Mesenchymal stem cell (in vitro differentiated cells and primary cell): Measurements from ENCODE around the gene EGFL6.

Experiments
- DNase-seq: peaks from one replicate; pipeline ENCODE4 v3.0.0-alpha.2; 2013
- H2AFZ ChIP-seq: one replicate; pipeline ENCODE4 v1.6.1; 2013; ENCODE audit warnings: low read depth, mild to moderate bottlenecking, control low read depth, inconsistent platforms, low read length, moderate library complexity
- H2AK5ac ChIP-seq: 2 replicates; pipeline ENCODE4 v1.6.1; 2013; ENCODE audit warnings: low read length, moderate library complexity, mild to moderate bottlenecking, inconsistent platforms; ENCODE audit not compliant: severe bottlenecking
- H2BK120ac ChIP-seq: one replicate; pipeline ENCODE4 v1.6.1; 2013; ENCODE audit warnings: low read depth, mild to moderate bottlenecking, inconsistent platforms, low read length, moderate library complexity
- H2BK12ac ChIP-seq, 2 experiments: one replicate each; pipeline ENCODE4 v1.6.1; 2013; ENCODE audit warnings: inconsistent platforms in 2 of 2, low read length in 2 of 2, mild to moderate bottlenecking in 2 of 2, moderate library complexity in 2 of 2, control low read depth in 1 of 2
- H2BK15ac ChIP-seq: one replicate; pipeline ENCODE4 v1.6.1; 2013; ENCODE audit warnings: mild to moderate bottlenecking, low read depth, inconsistent platforms; ENCODE audit not compliant: poor library complexity, severe bottlenecking
- H2BK5ac ChIP-seq: 2 replicates; pipeline ENCODE4 v1.6.1; 2013; ENCODE audit warnings: low read depth, mild to moderate bottlenecking, low read length, control low read depth, inconsistent platforms; ENCODE audit not compliant: poor library complexity, severe bottlenecking
- H3K14ac ChIP-seq, 2 experiments: one replicate each; pipeline ENCODE4 v1.6.1; 2013; ENCODE audit warnings: inconsistent platforms in 2 of 2, low read length in 2 of 2, control low read depth in 1 of 2, mild to moderate bottlenecking in 1 of 2, moderate library complexity in 1 of 2
- H3K18ac ChIP-seq, 2 experiments: one replicate each; pipeline ENCODE4 v1.6.1; 2013; ENCODE audit warnings: inconsistent platforms in 2 of 2, low read length in 2 of 2, control low read depth in 1 of 2, low read depth in 1 of 2, mild to moderate bottlenecking in 1 of 2
- H3K23ac ChIP-seq, 2 experiments: one replicate each; pipeline ENCODE4 v1.6.1; 2013; ENCODE audit warnings: inconsistent platforms in 2 of 2, low read length in 2 of 2, mild to moderate bottlenecking in 2 of 2, moderate library complexity in 2 of 2, control low read depth in 1 of 2
- H3K27ac ChIP-seq: 2 replicates; pipeline ENCODE4 v1.5.1; 2013; ENCODE audit warnings: mild to moderate bottlenecking, moderate library complexity, low read length, control low read depth, inconsistent platforms; ENCODE audit not compliant: poor library complexity, severe bottlenecking
- H3K27me3 ChIP-seq, 2 experiments: 2 replicates each; pipeline versions ENCODE4 v1.6.1 to v1.7.0; 2013; ENCODE audit warnings: low read length in 2 of 2, mild to moderate bottlenecking in 2 of 2, moderate library complexity in 2 of 2, control low read depth in 1 of 2, inconsistent platforms in 1 of 2; ENCODE audit not compliant: control insufficient read depth in 1 of 2, insufficient read depth in 1 of 2
- H3K36me3 ChIP-seq, 2 experiments: 2 replicates each; pipeline versions ENCODE4 v1.6.1 to v1.7.0; 2013; ENCODE audit warnings: low read length in 2 of 2, control low read depth in 1 of 2, inconsistent platforms in 1 of 2, low read depth in 1 of 2, mild to moderate bottlenecking in 1 of 2; ENCODE audit not compliant: insufficient read depth in 2 of 2, control insufficient read depth in 1 of 2
- H3K4ac ChIP-seq, 2 experiments: one replicate each; pipeline ENCODE4 v1.6.1; 2013; ENCODE audit warnings: inconsistent platforms in 2 of 2, low read length in 2 of 2, mild to moderate bottlenecking in 2 of 2, moderate library complexity in 2 of 2, control low read depth in 1 of 2, low read depth in 1 of 2
- H3K4me1 ChIP-seq: 2 replicates; pipeline ENCODE4 v1.6.1; 2013; ENCODE audit warnings: low read depth, low read length, control low read depth; ENCODE audit not compliant: control insufficient read depth, insufficient read depth
- H3K4me2 ChIP-seq: 2 replicates; pipeline ENCODE4 v1.6.1; 2013; ENCODE audit warnings: low read length, mild to moderate bottlenecking, inconsistent platforms; ENCODE audit not compliant: poor library complexity, severe bottlenecking
- H3K4me3 ChIP-seq, 2 experiments: 2 replicates each; pipeline versions ENCODE4 v1.5.1 to v1.7.0; 2013; ENCODE audit warnings: low read length in 2 of 2, mild to moderate bottlenecking in 2 of 2, control low read depth in 1 of 2, low read depth in 1 of 2; ENCODE audit not compliant: insufficient read depth in 1 of 2
- H3K79me1 ChIP-seq: replicated peaks from 2 replicates; pipeline ENCODE4 v1.6.1; 2013; ENCODE audit warnings: mild to moderate bottlenecking, control low read depth, low read length, inconsistent platforms; ENCODE audit not compliant: poor library complexity, severe bottlenecking
- H3K9ac ChIP-seq: 2 replicates; pipeline ENCODE4 v1.7.0; 2013; ENCODE audit warnings: mild to moderate bottlenecking, low read length, moderate library complexity
- H3K9me3 ChIP-seq: 2 replicates; pipeline ENCODE4 v1.7.0; 2013; ENCODE audit warnings: mild to moderate bottlenecking, low read length; ENCODE audit not compliant: control insufficient read depth
- H4K8ac ChIP-seq: one replicate; pipeline ENCODE4 v1.6.1; 2013; ENCODE audit warnings: inconsistent platforms, mild to moderate bottlenecking, low read length, moderate library complexity
- H4K91ac ChIP-seq: one replicate; pipeline ENCODE4 v1.6.1; 2013; ENCODE audit warnings: mild to moderate bottlenecking, low read length, inconsistent platforms
- WGBS: methylation state at CpG from one replicate; pipeline ENCODE4 v1.1.7; 2013; ENCODE audit warnings: mixed read lengths; 5-methylcytosine and 5-hydroxymethylcytosine counted together

Gene EGFL6

DNA sequence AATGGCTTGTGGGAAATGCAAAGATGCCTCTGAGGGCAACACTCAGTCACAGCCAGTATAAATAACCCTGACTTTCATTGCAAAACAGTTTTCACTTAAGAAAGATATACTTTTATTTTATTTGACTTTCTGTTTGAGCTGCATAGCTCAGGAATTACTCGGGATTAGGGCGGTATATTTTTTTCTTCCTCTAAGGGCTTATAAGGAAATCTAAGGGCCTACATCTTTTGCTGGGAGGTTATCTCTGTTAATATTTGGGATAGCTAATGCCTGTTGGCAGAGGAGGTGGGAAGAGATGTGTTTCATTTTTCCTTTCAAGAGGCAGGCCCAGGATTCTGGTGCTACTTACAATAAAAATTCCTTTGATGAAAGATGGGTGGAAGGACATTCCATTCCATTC, 28.8 kb upstream of the EGFL6 start:
- H2BK120ac ChIP-seq = no peak overlapping the region
- no peak overlapping the region for H2AFZ ChIP-seq
- 80% methylated on average over 2 of the region's 2 CpGs for WGBS
- no peak overlapping the region for H2BK5ac ChIP-seq
- no peak overlapping the region for H3K27ac ChIP-seq
- DNase-seq = no peak
- peaks cover 0 to 34% of the 10 kb centered on the region in 2 experiments for H3K27me3 ChIP-seq
- H3K18ac ChIP-seq = no peak overlapping the region
- no peaks in the 10 kb centered on the region for H3K36me3 ChIP-seq
- no peak overlapping the region for H3K4ac ChIP-seq
- no peak overlapping the region for H3K4me3 ChIP-seq
- H3K9me3 ChIP-seq = no peaks in the 10 kb centered on the region
- H2AK5ac ChIP-seq = no peak overlapping the region
- H2BK12ac ChIP-seq = no peak overlapping the region
- H4K91ac ChIP-seq = no peak overlapping the region
- H3K4me1 ChIP-seq = no peaks in the 10 kb centered on the region
- H3K14ac ChIP-seq = no peak overlapping the region
- H3K4me2 ChIP-seq = no peak overlapping the region
- no peak overlapping the region for H3K23ac ChIP-seq
- H4K8ac ChIP-seq = no peak overlapping the region
- H3K79me1 ChIP-seq = no peaks in the 10 kb centered on the region
- H2BK15ac ChIP-seq = no peak overlapping the region
- H3K9ac ChIP-seq = no peak overlapping the region

DNA sequence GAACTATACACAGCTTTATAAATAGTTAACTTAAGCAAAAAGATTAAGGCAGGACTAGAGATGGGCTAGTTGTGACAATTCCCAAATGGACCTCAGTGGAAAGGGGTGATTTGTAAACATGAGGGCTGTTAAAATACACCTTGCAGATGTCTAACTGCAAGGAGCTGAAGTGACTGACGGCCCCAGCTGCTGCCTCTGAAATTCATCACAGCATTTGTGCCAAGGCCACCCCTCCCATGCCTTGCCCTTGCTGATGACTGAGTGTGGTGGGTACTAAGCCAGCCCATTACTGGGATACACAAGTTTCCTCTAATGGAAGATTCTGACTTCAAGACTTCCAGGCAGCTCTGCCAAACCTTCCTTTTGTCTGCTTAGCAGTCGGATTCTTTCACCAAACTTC, 23.7 kb upstream of the EGFL6 start:
- Histone ChIP-seq H3K14ac (no peak overlapping the region), H3K18ac (no peak overlapping the region), H4K91ac (no peak overlapping the region), H3K4ac (no peak overlapping the region), H2AK5ac (no peak overlapping the region), H4K8ac (no peak overlapping the region), H2BK120ac (no peak overlapping the region), H3K9me3 (no peaks in the 10 kb centered on the region), H3K4me2 (no peak overlapping the region), H2BK12ac (no peak overlapping the region), H3K36me3 (no peaks in the 10 kb centered on the region), H2BK5ac (no peak overlapping the region), H3K4me1 (no peaks in the 10 kb centered on the region), H3K9ac (no peak overlapping the region), H3K4me3 (no peak overlapping the region), H3K79me1 (no peaks in the 10 kb centered on the region), H2AFZ (no peak overlapping the region), H3K27ac (no peak overlapping the region), H2BK15ac (no peak overlapping the region), H3K27me3 (peaks cover 0 to 22% of the 10 kb centered on the region in 2 experiments), H3K23ac (no peak overlapping the region)
- 100% methylated on average over 1 of the region's 2 CpGs for WGBS
- no peak for DNase-seq

DNA sequence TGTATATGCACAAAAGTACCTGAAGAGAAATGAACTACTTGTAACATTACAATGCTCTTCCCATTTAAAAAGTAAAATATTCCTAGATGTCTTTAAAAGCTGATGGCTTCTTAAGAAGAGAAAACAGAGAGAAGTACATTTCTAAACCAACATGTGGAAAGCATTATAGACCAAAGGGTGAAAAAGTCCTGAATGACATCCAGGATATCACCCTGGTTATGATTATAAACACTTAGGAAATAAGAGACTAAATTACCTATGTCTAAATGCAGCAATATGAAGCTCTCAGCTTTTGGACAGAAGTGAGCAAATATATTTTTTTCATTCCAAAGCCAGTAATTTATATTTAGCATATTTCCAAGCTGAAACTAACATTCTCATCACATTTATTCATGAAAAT, 21.7 kb upstream of the EGFL6 start:
- H3K27me3 ChIP-seq = peaks cover 2 to 29% of the 10 kb centered on the region in 2 experiments

DNA sequence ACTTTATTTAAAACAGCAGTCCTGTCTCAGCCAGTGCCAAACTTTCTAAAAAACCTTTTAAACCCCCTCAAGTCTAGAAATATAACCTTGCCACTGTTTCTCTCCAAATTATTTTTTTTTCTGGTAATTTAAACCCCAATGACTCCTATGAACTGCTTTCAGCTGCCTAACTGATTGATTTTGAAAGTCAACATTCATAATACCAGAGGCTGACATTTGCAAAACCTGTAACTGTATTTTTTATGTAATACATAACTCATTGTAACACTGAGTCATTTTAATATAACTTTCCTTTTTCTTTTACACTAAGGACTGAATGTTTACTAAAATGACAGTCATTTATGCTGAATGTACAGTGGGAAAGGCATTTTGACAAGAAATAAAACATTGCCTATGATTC, 19.1 kb upstream of the EGFL6 start:
- no peak for DNase-seq
- Histone ChIP-seq H4K91ac (no peak overlapping the region), H4K8ac (no peak overlapping the region), H3K79me1 (no peaks in the 10 kb centered on the region), H3K36me3 (no peaks in the 10 kb centered on the region), H3K27me3 (peaks cover 4 to 41% of the 10 kb centered on the region in 2 experiments), H3K4me3 (no peak overlapping the region), H3K4me1 (no peaks in the 10 kb centered on the region), H3K9me3 (no peaks in the 10 kb centered on the region), H3K4ac (no peak overlapping the region), H3K14ac (no peak overlapping the region), H2AK5ac (no peak overlapping the region), H3K18ac (no peak overlapping the region), H2BK5ac (no peak overlapping the region), H2AFZ (no peak overlapping the region), H2BK120ac (no peak overlapping the region), H3K4me2 (no peak overlapping the region), H3K23ac (no peak overlapping the region), H3K27ac (no peak overlapping the region), H2BK12ac (no peak overlapping the region), H2BK15ac (no peak overlapping the region), H3K9ac (no peak overlapping the region)

More for the DNA sequence above, 21.7 kb upstream of the EGFL6 start:
- Histone ChIP-seq H3K79me1 (no peaks in the 10 kb centered on the region), H4K91ac (no peak overlapping the region), H3K27ac (no peak overlapping the region), H3K4me2 (no peak overlapping the region), H3K14ac (no peak overlapping the region), H2BK15ac (no peak overlapping the region), H2BK120ac (no peak overlapping the region), H3K9me3 (no peaks in the 10 kb centered on the region), H3K23ac (no peak overlapping the region), H3K9ac (no peak overlapping the region), H2BK12ac (no peak overlapping the region), H2AFZ (no peak overlapping the region), H3K36me3 (no peaks in the 10 kb centered on the region), H3K4me1 (no peaks in the 10 kb centered on the region), H3K4ac (no peak overlapping the region), H4K8ac (no peak overlapping the region), H3K18ac (no peak overlapping the region), H2BK5ac (no peak overlapping the region), H2AK5ac (no peak overlapping the region), H3K4me3 (no peak overlapping the region)
- no peak for DNase-seq
